GM10266 (cell line): ENCODE measurements around the gene TDRD1.

Source experiments
- DNase-seq: peaks from one replicate; pipeline ENCODE4 v3.0.0; 2012; ENCODE audit errors: extremely low spot score
- TF ChIP-seq, protein P1 (sequence below): IDR thresholded peaks from 2 replicates; pipeline ENCODE4 v1.5.1; 2012; ENCODE audit warnings: mild to moderate bottlenecking, low read depth; ENCODE audit not compliant: control insufficient read depth, insufficient read depth; ENCODE audit errors: missing control alignments

Gene TDRD1

DNA sequence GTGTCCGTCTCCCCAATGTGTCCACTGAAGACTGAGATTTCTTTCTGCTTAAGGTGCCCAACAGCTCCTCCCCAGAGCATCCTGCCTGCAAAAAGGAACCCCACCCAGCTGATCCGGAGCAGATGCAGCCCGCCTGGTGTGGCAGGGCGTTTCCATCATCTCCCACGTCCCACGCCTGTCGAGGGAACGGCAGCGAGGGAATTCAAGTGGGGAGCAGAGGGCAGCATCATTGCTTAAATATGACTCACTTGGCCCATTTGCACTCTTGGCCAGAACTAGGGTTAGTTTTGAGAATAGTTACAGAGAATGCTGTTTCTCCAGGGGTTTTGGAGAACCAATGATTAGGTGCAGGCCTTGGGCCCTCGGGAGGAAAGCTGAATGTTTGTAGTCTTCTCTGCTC is 80.7 kb downstream of the TDRD1 start:
- TF ChIP-seq, protein P1, sequence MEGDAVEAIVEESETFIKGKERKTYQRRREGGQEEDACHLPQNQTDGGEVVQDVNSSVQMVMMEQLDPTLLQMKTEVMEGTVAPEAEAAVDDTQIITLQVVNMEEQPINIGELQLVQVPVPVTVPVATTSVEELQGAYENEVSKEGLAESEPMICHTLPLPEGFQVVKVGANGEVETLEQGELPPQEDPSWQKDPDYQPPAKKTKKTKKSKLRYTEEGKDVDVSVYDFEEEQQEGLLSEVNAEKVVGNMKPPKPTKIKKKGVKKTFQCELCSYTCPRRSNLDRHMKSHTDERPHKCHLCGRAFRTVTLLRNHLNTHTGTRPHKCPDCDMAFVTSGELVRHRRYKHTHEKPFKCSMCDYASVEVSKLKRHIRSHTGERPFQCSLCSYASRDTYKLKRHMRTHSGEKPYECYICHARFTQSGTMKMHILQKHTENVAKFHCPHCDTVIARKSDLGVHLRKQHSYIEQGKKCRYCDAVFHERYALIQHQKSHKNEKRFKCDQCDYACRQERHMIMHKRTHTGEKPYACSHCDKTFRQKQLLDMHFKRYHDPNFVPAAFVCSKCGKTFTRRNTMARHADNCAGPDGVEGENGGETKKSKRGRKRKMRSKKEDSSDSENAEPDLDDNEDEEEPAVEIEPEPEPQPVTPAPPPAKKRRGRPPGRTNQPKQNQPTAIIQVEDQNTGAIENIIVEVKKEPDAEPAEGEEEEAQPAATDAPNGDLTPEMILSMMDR = no peak
- no peak for DNase-seq

DNA sequence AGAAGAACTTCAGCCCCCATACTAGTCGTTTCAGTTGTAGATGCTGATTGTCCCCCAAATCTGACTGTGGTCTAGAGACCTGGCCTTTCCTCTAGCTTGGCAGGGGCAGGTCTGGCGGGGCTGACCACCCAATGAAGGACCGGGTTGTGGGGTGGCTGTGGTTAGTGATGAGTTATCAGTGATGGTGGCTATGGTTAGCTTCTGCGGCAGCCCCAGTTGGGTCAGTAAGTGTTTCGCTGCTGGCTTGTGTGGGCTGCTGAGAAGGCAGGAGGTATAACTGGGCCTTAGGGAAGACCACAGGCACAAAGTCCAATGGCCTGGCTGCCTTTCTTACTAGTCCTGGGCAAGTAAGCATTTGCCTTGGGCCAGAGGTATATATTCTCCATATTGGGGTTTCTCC is 81.2 kb downstream of the TDRD1 start:
- no peak for DNase-seq
- TF ChIP-seq, protein P1 = no peak

DNA sequence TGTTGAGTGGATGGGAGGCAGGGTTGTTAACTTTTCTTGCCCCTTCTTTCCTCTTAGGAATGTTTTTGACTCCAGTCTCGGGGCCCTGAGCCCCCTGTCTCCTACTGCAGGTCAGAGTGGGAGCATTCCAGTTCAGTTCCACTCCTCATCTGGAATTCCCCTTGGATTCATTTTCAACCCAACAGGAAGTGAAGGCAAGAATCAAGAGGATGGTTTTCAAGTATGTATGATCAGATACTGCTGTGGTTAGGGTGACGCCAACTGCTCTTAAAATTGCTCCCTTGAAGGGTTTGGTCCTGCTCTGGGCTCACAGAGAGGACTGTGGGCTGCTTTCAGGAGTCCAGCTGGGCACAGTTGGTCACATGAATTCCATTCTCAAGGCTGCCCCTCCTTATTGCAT is 81.9 kb downstream of the TDRD1 start:
- TF ChIP-seq, protein P1 = no peak
- no peak for DNase-seq

DNA sequence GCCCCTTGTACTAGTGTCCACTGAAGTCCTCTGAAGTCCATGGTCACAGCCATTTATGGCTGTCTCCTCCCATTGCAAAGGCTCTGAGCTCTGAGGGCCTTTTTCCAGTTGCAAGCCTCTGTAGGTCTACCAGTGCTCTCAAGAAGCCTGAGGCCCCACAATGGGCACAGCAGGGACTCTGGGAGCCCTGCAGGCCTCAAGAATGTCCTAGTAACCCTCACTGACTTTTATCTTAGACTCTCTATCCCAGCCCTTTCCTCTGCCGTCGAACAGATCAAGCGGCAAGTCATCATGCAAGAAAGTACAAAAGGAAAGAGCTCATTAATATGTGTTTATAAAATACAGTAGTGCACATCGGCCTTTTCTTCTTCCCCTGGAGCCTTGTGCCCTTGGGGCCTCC is 83.3 kb downstream of the TDRD1 start:
- TF ChIP-seq, protein P1 = no peak
- DNase-seq = no peak

DNA sequence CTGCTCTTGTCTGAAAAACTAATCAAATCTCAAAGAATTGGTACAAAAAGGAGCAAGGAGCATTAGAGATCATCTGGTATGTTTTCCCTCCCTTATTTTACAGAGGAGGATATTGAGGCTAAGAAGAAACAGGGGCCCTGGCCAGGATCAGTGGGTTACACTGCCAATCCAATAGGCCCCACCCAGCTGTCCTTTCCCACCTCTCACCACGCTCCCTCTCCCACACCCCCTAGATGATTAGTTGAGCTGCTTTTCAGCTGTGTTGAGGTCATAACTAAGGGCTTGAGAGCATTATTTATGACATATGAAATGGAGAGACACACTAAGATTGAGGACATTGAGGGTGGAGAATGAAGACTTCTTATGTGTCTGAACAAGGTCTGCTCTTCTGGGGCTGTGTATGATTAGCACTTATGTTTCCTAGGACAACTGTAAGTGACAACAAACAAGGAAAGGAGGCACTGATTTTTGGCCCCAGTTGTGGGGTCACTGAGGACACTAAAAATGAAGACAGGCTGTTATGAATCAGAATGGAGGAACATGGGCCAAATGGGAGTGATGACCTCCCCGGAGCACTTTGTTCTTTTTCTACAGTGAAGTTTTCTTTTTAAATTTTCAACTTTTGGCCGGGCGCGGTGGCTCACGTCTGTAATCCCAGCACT is 86.4 kb downstream of the TDRD1 start:
- TF ChIP-seq, protein P1 = no peak
- DNase-seq = no peak

DNA sequence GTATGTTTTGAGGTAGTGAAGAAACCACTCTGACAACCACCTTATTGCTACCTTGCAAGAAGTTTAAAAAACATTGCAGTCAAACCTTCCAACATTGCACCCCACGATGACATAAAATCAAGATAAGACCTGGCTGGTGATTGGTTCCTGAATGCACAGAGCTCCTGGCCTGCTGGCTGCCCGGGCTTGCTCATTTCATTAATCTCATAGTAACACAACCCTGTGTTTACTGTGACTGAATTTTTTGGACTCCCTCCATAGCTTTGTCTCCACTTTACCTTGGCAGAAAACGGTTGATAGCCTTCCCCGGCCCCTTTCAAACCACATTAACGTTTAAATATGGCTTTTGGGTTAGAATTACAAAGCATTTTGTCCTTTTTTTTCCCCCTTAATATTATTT is 87.4 kb downstream of the TDRD1 start:
- TF ChIP-seq, protein P1 = no peak
- DNase-seq = no peak

DNA sequence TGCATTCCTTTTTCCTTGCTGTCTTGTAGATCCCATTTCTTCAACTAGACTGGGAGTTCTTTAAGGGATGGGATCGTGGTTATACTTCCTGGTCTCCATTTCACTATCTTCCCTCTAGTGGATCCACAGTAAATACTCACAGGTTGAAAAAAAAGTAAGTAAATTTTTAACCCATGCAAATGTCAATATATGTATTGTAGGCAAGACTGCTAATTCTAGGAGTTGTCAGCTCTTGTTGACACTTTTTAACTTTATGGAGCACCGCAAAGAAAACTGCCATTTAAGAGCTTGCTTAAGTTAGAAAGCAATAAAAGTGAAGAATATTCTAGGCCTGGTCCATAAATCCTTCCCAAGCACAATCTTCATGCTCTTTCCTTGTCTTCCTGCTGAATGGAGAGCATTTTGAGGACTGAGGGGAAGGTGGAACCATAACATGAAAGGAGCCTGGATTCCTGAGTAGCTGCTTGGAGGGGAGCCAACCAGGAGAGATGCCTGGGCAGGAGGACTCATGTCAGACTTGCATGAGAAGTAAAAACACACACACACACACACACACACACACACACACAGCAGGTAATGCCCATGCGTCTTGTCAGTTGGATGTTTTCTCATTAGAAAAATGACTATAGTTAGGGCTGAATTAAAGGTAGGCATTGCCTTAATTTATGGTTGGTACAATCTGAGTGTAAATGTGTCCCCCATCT is 92.1 kb downstream of the TDRD1 start:
- no peak for DNase-seq
- TF ChIP-seq, protein P1 = no peak
